Measurements from ENCODE around the gene C2CD5.
A peak's percentile ranks its signal among the peaks of the same experiment; 100 is the strongest.
"Not testable (repeated sequence)": the region's sequence is repeated elsewhere in the genome, so short reads cannot be mapped to it uniquely, and the experiment has no call there.

C2CD5 gene

GRCh38 chr12:22544038-22544979 is at the start of gene C2CD5:
Gene C2CD5, minus strand, starts transcription at chr12:22544542. Its CDS starts 392 bp downstream, at chr12:22544150.
- DNase-seq (ENCODE audit: low read depth): peak; percentile 88

GRCh38 chr12:22593864-22594263 is 49.5 kb upstream of the C2CD5 start:
- no peak for DNase-seq (ENCODE audit: low read depth)

- DNase-seq (ENCODE audit: low read depth): no peak
These were observed 44.5 kb upstream of the C2CD5 start for GRCh38 chr12:22588817-22589216.

- no peak for DNase-seq (ENCODE audit: low read depth)
These were observed 34.0 kb upstream of the C2CD5 start for GRCh38 chr12:22578328-22578727.

- DNase-seq (ENCODE audit: low read depth): no peak
These were observed 33.3 kb upstream of the C2CD5 start for GRCh38 chr12:22577667-22578066.

- no peak for DNase-seq (ENCODE audit: low read depth)
These were observed 32.1 kb upstream of the C2CD5 start for GRCh38 chr12:22576473-22576872.

- no peak for DNase-seq (ENCODE audit: low read depth)
These were observed 31.7 kb upstream of the C2CD5 start for GRCh38 chr12:22576065-22576464.

GRCh38 chr12:22574921-22575320 is 30.6 kb upstream of the C2CD5 start:
- no peak for DNase-seq (ENCODE audit: low read depth)

- DNase-seq (ENCODE audit: low read depth): no peak
These were observed 28.8 kb upstream of the C2CD5 start for GRCh38 chr12:22573181-22573580.

GRCh38 chr12:22569253-22569652 is 24.9 kb upstream of the C2CD5 start:
- no peak for DNase-seq (ENCODE audit: low read depth)

- no peak for DNase-seq (ENCODE audit: low read depth)
These were observed 18.0 kb upstream of the C2CD5 start for GRCh38 chr12:22562036-22563028.

GRCh38 chr12:22554750-22555149 is 10.4 kb upstream of the C2CD5 start:
- DNase-seq (ENCODE audit: low read depth): not testable (repeated sequence)

- DNase-seq (ENCODE audit: low read depth): no peak
These were observed 7.3 kb upstream of the C2CD5 start for GRCh38 chr12:22551624-22552023.

GRCh38 chr12:22545255-22545654 is 913 bp upstream of the C2CD5 start:
- DNase-seq (ENCODE audit: low read depth): no peak

GRCh38 chr12:22543246-22544037 is 900 bp downstream of the C2CD5 start:
- DNase-seq (ENCODE audit: low read depth): peak; percentile 29

GRCh38 chr12:22541496-22542155 is 2.7 kb downstream of the C2CD5 start:
- no peak for DNase-seq (ENCODE audit: low read depth)

- DNase-seq (ENCODE audit: low read depth): no peak
These were observed 5.3 kb downstream of the C2CD5 start for GRCh38 chr12:22539055-22539454.

GRCh38 chr12:22538311-22538710 is 6.0 kb downstream of the C2CD5 start:
- DNase-seq (ENCODE audit: low read depth): no peak

GRCh38 chr12:22536971-22537544 is 7.3 kb downstream of the C2CD5 start:
- DNase-seq (ENCODE audit: low read depth): no peak

- no peak for DNase-seq (ENCODE audit: low read depth)
These were observed 7.9 kb downstream of the C2CD5 start for GRCh38 chr12:22536346-22536945.
